ENCODE data around the gene PPP2R1A.
"Not testable (repeated sequence)": the region's sequence is repeated elsewhere in the genome, so short reads cannot be mapped to it uniquely, and the experiment has no call there.

PPP2R1A gene

DNA sequence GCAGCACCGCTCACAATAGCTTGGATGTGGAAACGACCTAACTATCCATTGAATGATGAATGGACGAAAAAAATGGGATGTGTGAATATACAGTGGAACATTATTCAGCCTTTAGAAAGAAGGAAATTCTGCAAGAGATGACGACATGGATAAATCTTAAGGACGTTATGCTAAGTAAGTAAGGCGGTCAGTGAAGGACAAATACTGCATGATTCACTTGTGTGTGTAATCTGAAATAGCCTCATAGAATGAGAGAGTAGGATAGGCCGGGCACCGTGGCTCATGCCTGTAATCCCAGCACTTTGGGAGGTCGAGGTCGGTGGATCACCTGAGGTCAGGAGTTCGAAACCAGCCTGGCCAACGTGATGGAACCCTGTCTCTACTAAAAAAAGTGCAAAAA lies 54.2 kb downstream of the PPP2R1A start:
- no peak for DNase-seq (ENCODE audit: low read depth)

DNA sequence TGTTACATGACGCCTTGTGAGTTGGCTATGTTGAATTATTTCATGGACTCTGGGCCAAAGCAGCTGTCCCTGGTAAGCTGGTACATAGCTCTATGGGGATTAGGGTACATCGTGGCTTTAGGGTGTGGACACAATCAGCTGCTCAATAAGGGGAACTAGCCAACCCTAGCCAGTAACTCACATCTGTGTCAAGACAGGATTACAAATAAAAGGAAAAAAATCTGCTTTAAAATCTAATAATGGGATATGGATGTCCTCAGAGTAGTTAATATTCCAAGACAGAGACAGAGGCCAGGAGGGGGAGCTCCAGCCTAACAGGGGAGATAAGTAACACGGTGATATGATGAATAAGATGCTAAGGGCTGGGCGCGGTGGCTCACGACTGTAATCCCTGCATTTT lies 58.4 kb downstream of the PPP2R1A start:
- DNase-seq (ENCODE audit: low read depth): peak; percentile 32

DNA sequence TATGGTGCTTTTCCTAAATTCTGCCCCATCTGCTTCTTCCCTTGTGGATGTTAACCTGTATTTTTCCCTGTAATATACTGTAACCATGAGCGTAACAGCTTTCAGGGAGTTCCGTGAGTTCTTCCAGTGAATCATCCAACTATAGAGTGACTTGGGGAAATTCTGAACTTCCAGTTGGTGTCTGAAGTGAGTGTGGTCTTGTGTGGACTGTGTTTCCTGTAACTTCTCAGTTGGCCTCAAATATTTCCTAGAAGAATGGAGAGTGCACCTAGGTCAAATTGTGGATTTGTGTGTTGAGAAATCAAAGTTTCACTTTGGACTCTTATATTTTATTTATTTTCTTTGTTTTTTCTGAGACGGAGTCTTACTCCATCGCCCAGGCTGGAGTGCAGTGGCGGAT lies 68.6 kb downstream of the PPP2R1A start:
- no peak for DNase-seq (ENCODE audit: low read depth)

DNA sequence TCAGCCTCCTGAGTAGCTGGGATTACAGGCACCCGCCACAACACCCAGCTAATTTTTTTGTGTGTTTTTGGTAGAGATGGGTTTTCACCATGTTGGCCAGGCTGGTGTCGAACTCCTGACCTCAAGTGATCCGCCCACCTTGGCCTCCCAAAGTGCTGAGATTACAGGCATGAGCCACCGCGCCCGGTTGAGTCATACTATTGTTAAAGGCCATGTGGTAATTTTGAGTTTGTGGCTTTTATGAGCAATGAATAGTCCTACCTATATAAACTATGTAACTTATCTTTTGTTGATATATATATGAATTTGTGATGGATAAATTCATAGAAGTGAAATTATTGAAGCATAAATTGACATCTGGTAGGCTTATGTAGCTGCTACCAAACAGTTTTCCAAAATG lies 75.7 kb downstream of the PPP2R1A start:
- DNase-seq (ENCODE audit: low read depth): not testable (repeated sequence)

DNA sequence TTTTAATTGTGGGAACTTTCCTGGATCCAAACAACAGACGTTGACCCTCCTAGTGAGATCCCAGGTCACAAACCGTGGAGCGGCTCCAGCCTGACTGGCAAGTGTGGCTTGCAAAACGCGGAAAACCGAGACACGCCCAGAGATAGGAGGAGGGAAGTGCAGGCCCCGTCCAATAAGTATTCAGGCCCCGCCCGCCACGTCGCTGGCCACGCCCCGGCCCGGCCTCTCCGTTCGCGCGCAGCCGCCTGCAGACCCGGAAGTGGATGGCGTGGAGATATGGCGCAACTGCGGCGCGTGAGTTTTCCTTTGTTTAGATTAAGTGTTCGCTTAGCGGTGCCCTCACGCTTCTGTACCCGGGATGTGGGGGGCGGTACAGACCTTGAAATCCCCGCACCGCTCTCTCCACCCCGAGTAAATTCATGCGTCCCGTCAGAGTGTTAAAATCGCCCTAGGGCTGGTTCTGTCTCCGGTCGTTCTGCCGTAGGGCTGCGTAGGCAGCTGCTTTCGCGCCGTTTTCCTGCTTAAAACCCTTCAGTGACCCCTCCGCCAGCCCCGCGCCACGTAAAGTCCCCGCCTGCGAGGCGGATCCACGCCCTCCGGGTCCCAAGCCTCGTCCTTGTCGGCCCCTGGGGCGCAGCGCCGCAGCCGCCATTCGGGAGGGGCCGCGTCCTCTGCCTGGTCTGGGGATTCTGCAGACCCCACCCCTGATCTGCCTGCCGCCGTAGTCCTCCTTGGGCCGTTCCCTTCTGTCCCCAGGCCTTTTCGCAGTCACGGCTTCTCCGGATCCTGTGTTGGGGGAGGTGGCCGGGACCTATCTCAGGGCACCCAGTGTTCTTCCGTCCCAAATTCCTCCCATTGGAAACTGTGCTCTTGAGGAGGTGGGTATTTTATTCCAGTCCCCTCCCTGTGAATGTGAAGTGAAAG lies 79.7 kb downstream of the PPP2R1A start, which contains the start of gene ZNF766:
ZNF766 (plus strand) TSS at position 250 of the 924 bp plus-strand sequence; CDS start at position 277, 27 bp downstream.
- peak; percentile 91 for DNase-seq (ENCODE audit: low read depth)

DNA sequence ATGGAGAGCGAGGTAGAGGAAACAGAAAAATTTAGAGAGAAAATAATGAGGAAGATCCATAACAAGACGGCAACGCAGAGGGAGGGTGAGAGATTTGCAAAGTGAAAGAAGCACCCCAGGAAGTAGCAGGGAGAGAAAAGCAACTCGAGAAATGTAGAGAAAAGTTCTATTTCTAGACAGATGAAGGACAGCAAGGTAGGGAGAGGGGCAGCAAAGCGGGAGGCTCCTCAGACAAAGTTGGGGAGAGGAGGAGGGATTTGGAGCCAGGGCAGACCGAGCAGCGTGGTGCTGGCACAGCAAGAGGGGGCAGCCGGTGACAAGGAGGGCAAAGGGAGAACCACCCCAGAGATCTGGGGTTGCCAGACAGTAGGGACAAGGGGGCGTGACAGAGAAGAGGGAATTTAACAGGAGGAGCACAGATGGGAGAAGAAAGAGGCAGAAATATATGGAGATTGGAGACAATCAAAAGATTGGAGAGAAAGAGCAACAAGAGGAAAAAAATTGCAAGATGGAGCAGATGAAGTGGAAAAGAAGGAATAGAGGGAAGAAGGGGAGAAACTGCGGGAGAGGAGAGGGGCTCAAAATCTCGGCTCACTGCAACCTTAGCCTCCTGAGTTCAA lies 80.5 kb downstream of the PPP2R1A start:
- no peak for DNase-seq (ENCODE audit: low read depth)

DNA sequence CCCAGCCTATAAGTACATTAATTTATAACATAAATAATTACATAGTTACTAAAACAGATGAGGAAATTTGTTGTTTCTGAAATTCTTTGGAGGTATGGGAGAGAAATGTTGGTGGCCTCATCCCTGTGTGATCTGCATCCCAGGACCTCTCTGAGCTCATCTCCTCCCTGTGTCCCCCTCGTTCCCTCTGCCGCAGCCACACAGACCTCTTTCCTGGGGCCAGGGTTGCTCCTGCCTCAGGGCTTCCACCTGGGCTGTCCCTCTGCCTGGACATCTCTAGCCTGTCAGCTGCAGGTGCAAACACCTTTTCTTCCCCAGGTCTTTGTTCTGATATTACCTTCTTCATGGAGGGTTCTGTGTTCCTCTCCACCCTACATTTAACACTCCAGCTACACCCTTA lies 83.4 kb downstream of the PPP2R1A start:
- DNase-seq (ENCODE audit: low read depth): no peak

DNA sequence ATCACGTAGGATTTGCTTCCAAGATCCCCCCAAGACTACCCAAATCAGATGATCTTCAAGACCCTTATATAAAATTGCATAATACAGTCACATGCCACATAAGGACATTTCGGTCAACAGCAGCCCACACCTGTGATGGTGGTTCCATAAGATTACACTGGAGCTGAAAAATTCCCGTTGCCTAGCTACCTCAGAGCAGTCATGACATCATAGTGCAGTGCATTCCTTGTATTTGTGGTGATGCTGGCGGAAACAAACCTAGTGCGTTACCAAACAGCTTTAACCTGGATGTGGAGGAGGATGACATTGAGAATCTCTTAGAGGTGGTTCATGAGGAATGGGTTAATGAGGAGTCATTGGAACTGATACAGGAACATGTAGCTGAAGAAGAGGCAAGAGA lies 84.3 kb downstream of the PPP2R1A start:
- DNase-seq (ENCODE audit: low read depth): no peak

DNA sequence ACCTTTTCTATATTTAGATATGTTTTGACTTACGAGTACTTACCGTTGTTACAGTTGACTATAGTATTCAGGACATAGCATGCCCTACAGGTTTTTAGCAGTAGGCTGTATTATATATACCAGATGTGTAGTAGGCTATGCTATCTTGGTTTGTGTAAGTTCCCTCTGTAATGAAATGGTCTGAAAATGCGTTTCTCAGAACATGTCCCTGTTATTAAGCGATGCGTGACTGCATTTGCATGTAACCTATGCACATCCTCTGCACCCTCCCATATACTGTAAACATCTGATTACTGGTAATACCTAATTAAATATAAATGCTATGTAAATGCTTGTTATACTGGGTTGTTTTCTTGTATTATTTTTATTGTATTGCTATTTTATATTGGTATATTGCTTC lies 86.1 kb downstream of the PPP2R1A start:
- no peak for DNase-seq (ENCODE audit: low read depth)

DNA sequence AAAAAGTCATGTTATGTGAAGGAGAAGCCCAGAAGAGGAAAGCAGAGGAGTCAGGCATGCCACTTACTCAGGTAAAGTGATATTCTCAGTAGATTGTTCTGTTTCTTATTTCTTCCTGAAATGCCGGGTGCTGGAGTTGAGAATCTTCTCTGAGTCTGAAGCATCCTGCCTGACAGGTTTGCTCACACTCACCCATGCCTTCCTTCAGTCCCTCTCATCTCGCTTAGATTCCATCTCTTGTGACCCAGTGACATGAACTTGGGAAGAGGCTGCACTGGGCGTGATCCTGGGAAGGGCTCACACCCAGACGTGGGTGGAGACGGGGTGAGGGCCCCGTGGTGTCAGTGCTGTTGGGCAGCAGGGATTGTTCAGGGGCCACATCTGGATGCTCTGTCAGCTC lies 87.6 kb downstream of the PPP2R1A start:
- DNase-seq (ENCODE audit: low read depth): no peak

All from stromal cell of bone marrow (primary cell).